OCI-LY3 (cell line): Measurements from ENCODE around the gene FGD2.

ENCODE experiments used
- H2AFZ ChIP-seq: fragments of 200-600, 300-600 bp; shearing (Covaris generic); 2 replicates; pipeline ENCODE4 v1.6.0; 2014; ENCODE audit warnings: antibody characterized with exemption, low read depth, low read length
- H3K27ac ChIP-seq: fragments of 200-600, 300-600 bp; sonication (generic); 2 replicates; pipeline ENCODE4 v1.5.1; 2014; ENCODE audit warnings: mild to moderate bottlenecking, low read length, moderate library complexity, mixed read lengths
- H3K27me3 ChIP-seq: fragments of 200-600, 300-600 bp; sonication (generic); 2 replicates; pipeline ENCODE4 v1.6.1; 2014; ENCODE audit warnings: low read depth, low read length, mixed read lengths
- H3K36me3 ChIP-seq: fragments of 200-600, 300-600 bp; sonication (generic); replicated peaks from 2 replicates; pipeline ENCODE3; 2014; ENCODE audit warnings: low read depth, low read length, mixed read lengths
- H3K4me1 ChIP-seq: fragments of 300-600, 200-600 bp; sonication (generic); 2 replicates; pipeline ENCODE4 v1.6.1; 2014; ENCODE audit warnings: low read length, mixed read lengths
- H3K4me2 ChIP-seq: fragments of 200-600, 300-600 bp; sonication (generic); 2 replicates; pipeline ENCODE4 v1.6.1; 2014; ENCODE audit warnings: low read length, mixed read lengths
- H3K4me3 ChIP-seq: fragments of 300-600, 200-600 bp; sonication (generic); 2 replicates; pipeline ENCODE4 v1.5.1; 2014; ENCODE audit warnings: antibody characterized with exemption, mild to moderate bottlenecking, low read length, moderate library complexity
- H3K79me2 ChIP-seq: fragments of 300-600, 200-600 bp; shearing (Covaris generic); 2 replicates; pipeline ENCODE4 v1.6.1; 2014; ENCODE audit warnings: mild to moderate bottlenecking, low read length, mixed read lengths
- H3K9ac ChIP-seq: fragments of 300-600, 200-600 bp; shearing (Covaris generic); 2 replicates; pipeline ENCODE4 v1.6.0; 2014; ENCODE audit warnings: mild to moderate bottlenecking, low read length, moderate library complexity
- H3K9me3 ChIP-seq: fragments of 200-600, 300-600 bp; shearing (Covaris generic); 2 replicates; pipeline ENCODE4 v1.6.1; 2014; ENCODE audit warnings: low read length, mixed read lengths; ENCODE audit not compliant: insufficient read depth
- H4K20me1 ChIP-seq: fragments of 200-600, 300-600 bp; sonication (generic); 2 replicates; pipeline ENCODE4 v1.6.1; 2016; ENCODE audit warnings: low read length, mixed read lengths; ENCODE audit not compliant: insufficient read depth
- CTCF ChIP-seq: fragments of 200-600, 300-600 bp; sonication (generic); IDR thresholded peaks from 2 replicates; pipeline ENCODE4 v1.5.1; 2014; ENCODE audit warnings: antibody characterized with exemption, low read length, low read depth
- EZH2phosphoT487 ChIP-seq: fragments of 200-600 bp; shearing (Covaris generic); IDR thresholded peaks from 2 replicates; pipeline ENCODE4 v1.6.1; 2018; ENCODE audit warnings: antibody characterized with exemption, mixed run types, low read depth

Gene FGD2

GRCh38 chr6:37050854-37051137, 45.3 kb downstream of the FGD2 start:
- no peaks in the 10 kb centered on the region for H4K20me1 ChIP-seq
- TF ChIP-seq CTCF (no peak), EZH2phosphoT487 (no peak)
- peak overlapping the region; percentile 80 for H3K4me3 ChIP-seq
- H3K27me3 ChIP-seq = no peaks in the 10 kb centered on the region
- H3K9me3 ChIP-seq = no peaks in the 10 kb centered on the region
- H3K9ac ChIP-seq = peak overlapping the region; percentile 99
- H3K79me2 ChIP-seq = peaks cover 36% of the 10 kb centered on the region
- peaks cover 5% of the 10 kb centered on the region for H3K36me3 ChIP-seq
- no peak overlapping the region for H2AFZ ChIP-seq
- peak overlapping the region; percentile 96 for H3K4me2 ChIP-seq
- H3K27ac ChIP-seq = peak overlapping the region; percentile 96
- peaks cover 78% of the 10 kb centered on the region for H3K4me1 ChIP-seq

DNA sequence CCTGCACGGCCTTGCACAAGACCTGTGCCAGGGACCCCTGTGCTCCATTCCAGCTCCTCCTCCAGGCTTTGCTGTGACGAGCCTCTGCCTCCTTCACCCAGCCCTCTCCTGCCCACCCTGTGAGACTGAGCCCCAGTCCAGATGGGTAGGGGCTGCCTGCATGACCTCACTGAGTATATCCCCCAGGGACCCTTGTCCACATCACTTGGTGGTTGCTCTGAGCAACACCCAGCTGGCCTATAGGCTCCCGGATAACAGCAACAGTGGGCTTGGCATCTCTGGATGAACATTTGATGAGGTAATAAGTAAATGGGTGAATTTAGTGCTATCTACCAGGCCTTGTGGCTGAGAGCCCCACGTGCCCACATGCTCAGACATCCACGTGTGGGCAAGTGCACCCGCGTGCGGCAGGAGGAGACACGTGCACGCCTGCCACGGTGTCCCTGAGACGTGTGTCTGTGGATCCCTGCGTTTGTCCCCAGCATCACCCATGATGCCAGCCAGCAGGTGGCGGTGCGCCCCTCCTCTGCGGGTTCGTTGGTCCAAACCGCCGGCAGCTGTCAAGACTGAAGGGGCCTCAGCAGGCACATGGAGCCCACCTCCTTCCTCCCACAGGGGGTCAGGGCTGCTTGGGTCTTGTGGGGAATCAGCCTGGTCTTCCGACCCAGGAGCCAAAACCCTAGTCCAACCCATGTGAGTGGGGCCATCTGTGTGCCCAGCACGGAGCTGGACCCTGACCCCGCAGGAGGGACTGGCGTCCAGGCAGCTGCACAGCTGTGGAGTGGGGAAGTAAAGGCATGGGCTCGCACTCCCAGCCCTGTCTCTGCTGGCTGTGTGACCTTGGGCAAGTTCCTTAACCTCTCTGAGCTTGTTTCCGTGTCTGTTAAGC, 45.9 kb downstream of the FGD2 start:
- Histone ChIP-seq H3K27ac (peak overlapping the region; percentile 96), H3K4me3 (peak overlapping the region; percentile 80), H3K9ac (peak overlapping the region; percentile 99), H3K79me2 (peaks cover 36% of the 10 kb centered on the region), H3K4me2 (peak overlapping the region; percentile 96), H4K20me1 (no peaks in the 10 kb centered on the region), H3K36me3 (peaks cover 5% of the 10 kb centered on the region), H3K4me1 (peaks cover 78% of the 10 kb centered on the region), H3K27me3 (no peaks in the 10 kb centered on the region), H3K9me3 (no peaks in the 10 kb centered on the region), H2AFZ (no peak overlapping the region)
- TF ChIP-seq CTCF (peak; percentile 98), EZH2phosphoT487 (no peak)

GRCh38 chr6:37052027-37052628, 46.7 kb downstream of the FGD2 start:
- no peaks in the 10 kb centered on the region for H3K36me3 ChIP-seq
- H3K79me2 ChIP-seq = peaks cover 36% of the 10 kb centered on the region
- H2AFZ ChIP-seq = no peak overlapping the region
- H3K27ac ChIP-seq = peak overlapping the region; percentile 96
- peaks cover 72% of the 10 kb centered on the region for H3K4me1 ChIP-seq
- TF ChIP-seq CTCF (no peak), EZH2phosphoT487 (no peak)
- H4K20me1 ChIP-seq = no peaks in the 10 kb centered on the region
- peak overlapping the region; percentile 96 for H3K4me2 ChIP-seq
- H3K27me3 ChIP-seq = no peaks in the 10 kb centered on the region
- peak overlapping the region; percentile 99 for H3K9ac ChIP-seq
- H3K4me3 ChIP-seq = peak overlapping the region; percentile 51
- no peaks in the 10 kb centered on the region for H3K9me3 ChIP-seq

DNA sequence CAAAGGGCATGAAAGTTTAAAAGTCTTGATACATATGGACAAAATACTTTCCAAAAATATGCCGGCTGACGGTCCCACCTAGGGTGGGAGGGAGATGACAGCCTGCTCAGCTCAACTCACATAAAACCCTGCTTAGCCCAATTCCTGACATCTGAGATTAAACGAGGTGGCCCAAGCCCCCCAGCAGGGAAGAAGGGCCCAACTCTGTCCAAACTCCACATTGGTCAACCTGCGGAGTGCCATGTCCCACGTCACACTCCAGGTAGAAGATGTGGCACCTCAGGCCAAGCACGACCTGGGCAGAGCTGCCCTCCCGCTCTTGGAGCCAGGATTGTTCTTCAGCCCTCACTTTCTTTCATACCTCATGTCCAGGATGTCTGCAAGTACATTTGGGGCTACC, 48.2 kb downstream of the FGD2 start:
- peaks cover 33% of the 10 kb centered on the region for H3K79me2 ChIP-seq
- H3K4me1 ChIP-seq = peaks cover 56% of the 10 kb centered on the region
- no peak overlapping the region for H2AFZ ChIP-seq
- no peak overlapping the region for H3K4me3 ChIP-seq
- no peaks in the 10 kb centered on the region for H3K9me3 ChIP-seq
- no peaks in the 10 kb centered on the region for H3K36me3 ChIP-seq
- no peak overlapping the region for H3K9ac ChIP-seq
- no peaks in the 10 kb centered on the region for H3K27me3 ChIP-seq
- no peak overlapping the region for H3K4me2 ChIP-seq
- H4K20me1 ChIP-seq = no peaks in the 10 kb centered on the region
- TF ChIP-seq CTCF (no peak), EZH2phosphoT487 (no peak)
- H3K27ac ChIP-seq = no peak overlapping the region
